Measurements from ENCODE around the gene PON2.

- TF ChIP-seq ASH2L (IDR thresholded peaks at IDR 0.05; ENCODE audit: borderline replicate concordance, low read depth): no peak
- no peak for TF ChIP-seq POLR2A (IDR thresholded peaks at IDR 0.05; ENCODE audit: low read depth, low read length)
- TF ChIP-seq RFX5 (IDR thresholded peaks at IDR 0.05; ENCODE audit: low read depth, low read length): no peak
Measured at GRCh38 chr7:95446618-95447017, 11.8 kb upstream of the PON2 start.
